ENCODE measurements around the gene POC1A.

GRCh38 chr3:52039846-52040245, 114.4 kb downstream of the POC1A start:
- TF ChIP-seq CTCF (conservative IDR thresholded peaks at IDR 0.05; ENCODE audit: low read depth in 2 of 2) (no peak), EZH2phosphoT487 (IDR thresholded peaks at IDR 0.05; ENCODE audit: unreplicated experiment) (no peak), POLR2AphosphoS5 (IDR thresholded peaks at IDR 0.05; ENCODE audit: low read depth) (no peak), EZH2 (IDR thresholded peaks at IDR 0.05; ENCODE audit: low read depth, unreplicated experiment) (no peak), ZNF114 (CRISPR knock-in tag; IDR thresholded peaks at IDR 0.05) (no peak), NANOG (IDR thresholded peaks at IDR 0.05; ENCODE audit: borderline replicate concordance) (no peak), JUNB (IDR thresholded peaks at IDR 0.05; ENCODE audit: unreplicated experiment) (no peak), CREB1 (CRISPR knock-in tag; IDR thresholded peaks at IDR 0.05; ENCODE audit: low read depth) (no peak), ZNF331 (CRISPR knock-in tag; IDR thresholded peaks at IDR 0.05; ENCODE audit: low read depth) (no peak)
- TF ChIP-seq, protein P1, sequence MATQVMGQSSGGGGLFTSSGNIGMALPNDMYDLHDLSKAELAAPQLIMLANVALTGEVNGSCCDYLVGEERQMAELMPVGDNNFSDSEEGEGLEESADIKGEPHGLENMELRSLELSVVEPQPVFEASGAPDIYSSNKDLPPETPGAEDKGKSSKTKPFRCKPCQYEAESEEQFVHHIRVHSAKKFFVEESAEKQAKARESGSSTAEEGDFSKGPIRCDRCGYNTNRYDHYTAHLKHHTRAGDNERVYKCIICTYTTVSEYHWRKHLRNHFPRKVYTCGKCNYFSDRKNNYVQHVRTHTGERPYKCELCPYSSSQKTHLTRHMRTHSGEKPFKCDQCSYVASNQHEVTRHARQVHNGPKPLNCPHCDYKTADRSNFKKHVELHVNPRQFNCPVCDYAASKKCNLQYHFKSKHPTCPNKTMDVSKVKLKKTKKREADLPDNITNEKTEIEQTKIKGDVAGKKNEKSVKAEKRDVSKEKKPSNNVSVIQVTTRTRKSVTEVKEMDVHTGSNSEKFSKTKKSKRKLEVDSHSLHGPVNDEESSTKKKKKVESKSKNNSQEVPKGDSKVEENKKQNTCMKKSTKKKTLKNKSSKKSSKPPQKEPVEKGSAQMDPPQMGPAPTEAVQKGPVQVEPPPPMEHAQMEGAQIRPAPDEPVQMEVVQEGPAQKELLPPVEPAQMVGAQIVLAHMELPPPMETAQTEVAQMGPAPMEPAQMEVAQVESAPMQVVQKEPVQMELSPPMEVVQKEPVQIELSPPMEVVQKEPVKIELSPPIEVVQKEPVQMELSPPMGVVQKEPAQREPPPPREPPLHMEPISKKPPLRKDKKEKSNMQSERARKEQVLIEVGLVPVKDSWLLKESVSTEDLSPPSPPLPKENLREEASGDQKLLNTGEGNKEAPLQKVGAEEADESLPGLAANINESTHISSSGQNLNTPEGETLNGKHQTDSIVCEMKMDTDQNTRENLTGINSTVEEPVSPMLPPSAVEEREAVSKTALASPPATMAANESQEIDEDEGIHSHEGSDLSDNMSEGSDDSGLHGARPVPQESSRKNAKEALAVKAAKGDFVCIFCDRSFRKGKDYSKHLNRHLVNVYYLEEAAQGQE (IDR thresholded peaks at IDR 0.05; ENCODE audit: unreplicated experiment), result no peak
- TF ChIP-seq, protein P2, sequence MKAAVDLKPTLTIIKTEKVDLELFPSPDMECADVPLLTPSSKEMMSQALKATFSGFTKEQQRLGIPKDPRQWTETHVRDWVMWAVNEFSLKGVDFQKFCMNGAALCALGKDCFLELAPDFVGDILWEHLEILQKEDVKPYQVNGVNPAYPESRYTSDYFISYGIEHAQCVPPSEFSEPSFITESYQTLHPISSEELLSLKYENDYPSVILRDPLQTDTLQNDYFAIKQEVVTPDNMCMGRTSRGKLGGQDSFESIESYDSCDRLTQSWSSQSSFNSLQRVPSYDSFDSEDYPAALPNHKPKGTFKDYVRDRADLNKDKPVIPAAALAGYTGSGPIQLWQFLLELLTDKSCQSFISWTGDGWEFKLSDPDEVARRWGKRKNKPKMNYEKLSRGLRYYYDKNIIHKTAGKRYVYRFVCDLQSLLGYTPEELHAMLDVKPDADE (IDR thresholded peaks at IDR 0.05), result no peak
- TF ChIP-seq, protein P3, sequence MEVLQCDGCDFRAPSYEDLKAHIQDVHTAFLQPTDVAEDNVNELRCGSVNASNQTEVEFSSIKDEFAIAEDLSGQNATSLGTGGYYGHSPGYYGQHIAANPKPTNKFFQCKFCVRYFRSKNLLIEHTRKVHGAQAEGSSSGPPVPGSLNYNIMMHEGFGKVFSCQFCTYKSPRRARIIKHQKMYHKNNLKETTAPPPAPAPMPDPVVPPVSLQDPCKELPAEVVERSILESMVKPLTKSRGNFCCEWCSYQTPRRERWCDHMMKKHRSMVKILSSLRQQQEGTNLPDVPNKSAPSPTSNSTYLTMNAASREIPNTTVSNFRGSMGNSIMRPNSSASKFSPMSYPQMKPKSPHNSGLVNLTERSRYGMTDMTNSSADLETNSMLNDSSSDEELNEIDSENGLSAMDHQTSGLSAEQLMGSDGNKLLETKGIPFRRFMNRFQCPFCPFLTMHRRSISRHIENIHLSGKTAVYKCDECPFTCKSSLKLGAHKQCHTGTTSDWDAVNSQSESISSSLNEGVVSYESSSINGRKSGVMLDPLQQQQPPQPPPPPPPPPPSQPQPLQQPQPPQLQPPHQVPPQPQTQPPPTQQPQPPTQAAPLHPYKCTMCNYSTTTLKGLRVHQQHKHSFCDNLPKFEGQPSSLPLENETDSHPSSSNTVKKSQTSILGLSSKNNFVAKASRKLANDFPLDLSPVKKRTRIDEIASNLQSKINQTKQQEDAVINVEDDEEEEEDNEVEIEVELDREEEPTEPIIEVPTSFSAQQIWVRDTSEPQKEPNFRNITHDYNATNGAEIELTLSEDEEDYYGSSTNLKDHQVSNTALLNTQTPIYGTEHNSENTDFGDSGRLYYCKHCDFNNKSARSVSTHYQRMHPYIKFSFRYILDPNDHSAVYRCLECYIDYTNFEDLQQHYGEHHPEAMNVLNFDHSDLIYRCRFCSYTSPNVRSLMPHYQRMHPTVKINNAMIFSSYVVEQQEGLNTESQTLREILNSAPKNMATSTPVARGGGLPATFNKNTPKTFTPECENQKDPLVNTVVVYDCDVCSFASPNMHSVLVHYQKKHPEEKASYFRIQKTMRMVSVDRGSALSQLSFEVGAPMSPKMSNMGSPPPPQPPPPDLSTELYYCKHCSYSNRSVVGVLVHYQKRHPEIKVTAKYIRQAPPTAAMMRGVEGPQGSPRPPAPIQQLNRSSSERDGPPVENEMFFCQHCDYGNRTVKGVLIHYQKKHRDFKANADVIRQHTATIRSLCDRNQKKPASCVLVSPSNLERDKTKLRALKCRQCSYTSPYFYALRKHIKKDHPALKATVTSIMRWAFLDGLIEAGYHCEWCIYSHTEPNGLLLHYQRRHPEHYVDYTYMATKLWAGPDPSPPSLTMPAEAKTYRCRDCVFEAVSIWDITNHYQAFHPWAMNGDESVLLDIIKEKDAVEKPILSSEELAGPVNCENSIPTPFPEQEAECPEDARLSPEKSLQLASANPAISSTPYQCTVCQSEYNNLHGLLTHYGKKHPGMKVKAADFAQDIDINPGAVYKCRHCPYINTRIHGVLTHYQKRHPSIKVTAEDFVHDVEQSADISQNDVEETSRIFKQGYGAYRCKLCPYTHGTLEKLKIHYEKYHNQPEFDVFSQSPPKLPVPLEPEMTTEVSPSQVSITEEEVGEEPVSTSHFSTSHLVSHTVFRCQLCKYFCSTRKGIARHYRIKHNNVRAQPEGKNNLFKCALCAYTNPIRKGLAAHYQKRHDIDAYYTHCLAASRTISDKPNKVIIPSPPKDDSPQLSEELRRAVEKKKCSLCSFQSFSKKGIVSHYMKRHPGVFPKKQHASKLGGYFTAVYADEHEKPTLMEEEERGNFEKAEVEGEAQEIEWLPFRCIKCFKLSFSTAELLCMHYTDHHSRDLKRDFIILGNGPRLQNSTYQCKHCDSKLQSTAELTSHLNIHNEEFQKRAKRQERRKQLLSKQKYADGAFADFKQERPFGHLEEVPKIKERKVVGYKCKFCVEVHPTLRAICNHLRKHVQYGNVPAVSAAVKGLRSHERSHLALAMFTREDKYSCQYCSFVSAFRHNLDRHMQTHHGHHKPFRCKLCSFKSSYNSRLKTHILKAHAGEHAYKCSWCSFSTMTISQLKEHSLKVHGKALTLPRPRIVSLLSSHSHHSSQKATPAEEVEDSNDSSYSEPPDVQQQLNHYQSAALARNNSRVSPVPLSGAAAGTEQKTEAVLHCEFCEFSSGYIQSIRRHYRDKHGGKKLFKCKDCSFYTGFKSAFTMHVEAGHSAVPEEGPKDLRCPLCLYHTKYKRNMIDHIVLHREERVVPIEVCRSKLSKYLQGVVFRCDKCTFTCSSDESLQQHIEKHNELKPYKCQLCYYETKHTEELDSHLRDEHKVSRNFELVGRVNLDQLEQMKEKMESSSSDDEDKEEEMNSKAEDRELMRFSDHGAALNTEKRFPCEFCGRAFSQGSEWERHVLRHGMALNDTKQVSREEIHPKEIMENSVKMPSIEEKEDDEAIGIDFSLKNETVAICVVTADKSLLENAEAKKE (CRISPR knock-in tag; IDR thresholded peaks at IDR 0.05), result no peak

All from GM23338 (cell line).